Gastrocnemius medialis (tissue), 4 donors: Measurements from ENCODE around the gene ACOT7.

Source experiments
- POLR2A ChIP-seq, 2 donors: fragments of 450-650 bp; IDR thresholded peaks; one replicate each; pipeline ENCODE4 v1.6.1; 2017; ENCODE audit warnings: antibody characterized with exemption in 2 of 2, mild to moderate bottlenecking in 2 of 2, moderate library complexity in 2 of 2
- TF ChIP-seq, protein P1 (sequence below), 5 experiments: fragments of 450-650 bp in 3 of 5; fragments of 200-600 bp in 2 of 5; sonication (generic) in 2 of 5; IDR thresholded peaks in 4 of 5; conservative IDR thresholded peaks in 1 of 5; 1 replicate in 4 of 5; 2 replicates in 1 of 5; pipeline ENCODE4 v1.5.1; 2016 to 2019; ENCODE audit warnings: antibody characterized with exemption in 5 of 5, mild to moderate bottlenecking in 3 of 5, moderate library complexity in 3 of 5

- TF ChIP-seq, protein P1, sequence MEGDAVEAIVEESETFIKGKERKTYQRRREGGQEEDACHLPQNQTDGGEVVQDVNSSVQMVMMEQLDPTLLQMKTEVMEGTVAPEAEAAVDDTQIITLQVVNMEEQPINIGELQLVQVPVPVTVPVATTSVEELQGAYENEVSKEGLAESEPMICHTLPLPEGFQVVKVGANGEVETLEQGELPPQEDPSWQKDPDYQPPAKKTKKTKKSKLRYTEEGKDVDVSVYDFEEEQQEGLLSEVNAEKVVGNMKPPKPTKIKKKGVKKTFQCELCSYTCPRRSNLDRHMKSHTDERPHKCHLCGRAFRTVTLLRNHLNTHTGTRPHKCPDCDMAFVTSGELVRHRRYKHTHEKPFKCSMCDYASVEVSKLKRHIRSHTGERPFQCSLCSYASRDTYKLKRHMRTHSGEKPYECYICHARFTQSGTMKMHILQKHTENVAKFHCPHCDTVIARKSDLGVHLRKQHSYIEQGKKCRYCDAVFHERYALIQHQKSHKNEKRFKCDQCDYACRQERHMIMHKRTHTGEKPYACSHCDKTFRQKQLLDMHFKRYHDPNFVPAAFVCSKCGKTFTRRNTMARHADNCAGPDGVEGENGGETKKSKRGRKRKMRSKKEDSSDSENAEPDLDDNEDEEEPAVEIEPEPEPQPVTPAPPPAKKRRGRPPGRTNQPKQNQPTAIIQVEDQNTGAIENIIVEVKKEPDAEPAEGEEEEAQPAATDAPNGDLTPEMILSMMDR (IDR thresholded peaks at IDR 0.05 in 4 of 5, conservative IDR thresholded peaks at IDR 0.05 in 1 of 5) = no peak
- no peak for TF ChIP-seq POLR2A (IDR thresholded peaks at IDR 0.05)
Observed at GRCh38 chr1:6386371-6386949, 7.1 kb downstream of the ACOT7 start.
